Fibroblast of lung (primary cell): Measurements from ENCODE around the gene CCL4L2. TPM values are rescaled to one million over a fixed set of nuclear protein-coding genes. Genes with fewer than 3 reads are reported as not detected.
"Not testable (repeated sequence)": the region's sequence is repeated elsewhere in the genome, so short reads cannot be mapped to it uniquely, and the experiment has no call there.

Experiments used
- DNase-seq, 2 donors: peaks; one replicate each; pipeline versions ENCODE4 v3.0.0 to v3.0.0-alpha.2; 2010; ENCODE audit warnings: low read depth in 2 of 2
- H2AFZ ChIP-seq: 2 replicates; pipeline ENCODE4 v1.5.1; 2012; ENCODE audit warnings: low read length, control low read depth, inconsistent platforms
- H3K27ac ChIP-seq: 2 replicates; pipeline ENCODE4 v1.5.1; 2011; ENCODE audit warnings: low read length, control low read depth; ENCODE audit not compliant: insufficient read depth
- H3K27me3 ChIP-seq: 2 replicates; pipeline ENCODE4 v1.5.1; 2011; ENCODE audit warnings: mild to moderate bottlenecking, low read length; ENCODE audit not compliant: control insufficient read depth, insufficient read depth
- H3K36me3 ChIP-seq: 2 replicates; pipeline ENCODE4 v1.5.1; 2011; ENCODE audit warnings: low read length; ENCODE audit not compliant: control insufficient read depth, insufficient read depth
- H3K4me1 ChIP-seq: 2 replicates; pipeline ENCODE4 v1.5.1; 2011; ENCODE audit warnings: low read length; ENCODE audit not compliant: control insufficient read depth, insufficient read depth; ENCODE audit errors: extremely low read depth
- H3K4me2 ChIP-seq: 2 replicates; pipeline ENCODE4 v1.5.1; 2011; ENCODE audit warnings: low read length, control low read depth; ENCODE audit not compliant: insufficient read depth; ENCODE audit errors: extremely low read depth
- H3K4me3 ChIP-seq, 4 experiments: fragments of 200-600 bp in 1 of 4; sonication (generic) in 1 of 4; replicated peaks in 1 of 4; 2 replicates each; pipeline ENCODE4 v1.5.1; 2011 to 2016; ENCODE audit warnings: low read length in 4 of 4, low read depth in 3 of 4, mild to moderate bottlenecking in 3 of 4, control low read depth in 2 of 4, inconsistent platforms in 1 of 4, mixed read lengths in 1 of 4; ENCODE audit not compliant: insufficient read depth in 1 of 4; ENCODE audit errors: control extremely low read depth in 1 of 4
- H3K79me2 ChIP-seq: 2 replicates; pipeline ENCODE4 v1.5.1; 2012; ENCODE audit warnings: mild to moderate bottlenecking, low read length, inconsistent platforms; ENCODE audit not compliant: control insufficient read depth, insufficient read depth
- H3K9ac ChIP-seq: 2 replicates; pipeline ENCODE4 v1.5.1; 2011; ENCODE audit warnings: mild to moderate bottlenecking, low read length, control low read depth; ENCODE audit not compliant: insufficient read depth
- H3K9me3 ChIP-seq: 2 replicates; pipeline ENCODE4 v1.5.1; 2012; ENCODE audit warnings: low read depth, low read length; ENCODE audit not compliant: control insufficient read depth, insufficient read depth
- H4K20me1 ChIP-seq: 2 replicates; pipeline ENCODE4 v1.5.1; 2011; ENCODE audit warnings: low read length; ENCODE audit not compliant: control insufficient read depth, insufficient read depth; ENCODE audit errors: extremely low read depth
- CTCF ChIP-seq, 2 donors: IDR thresholded peaks in 1 of 2; conservative IDR thresholded peaks in 1 of 2; 1 replicate in 1 of 2; 2 replicates in 1 of 2; pipeline ENCODE4 v1.5.1; 2011 to 2012; ENCODE audit warnings: low read length in 2 of 2, control low read depth in 1 of 2, inconsistent platforms in 1 of 2, low read depth in 1 of 2, mild to moderate bottlenecking in 1 of 2
- EZH2 ChIP-seq: IDR thresholded peaks from 2 replicates; pipeline ENCODE4 v1.5.1; 2012; ENCODE audit warnings: low read length, control low read depth, mild to moderate bottlenecking; ENCODE audit errors: missing control alignments
- polyA plus RNA-seq, 2 donors: library from polyadenylated mRNA; depleted of rRNA in 1 of 2; stranded (reverse) in 1 of 2; unstranded in 1 of 2; fragments of >200 nt; gene quantifications; 2 replicates each; pipeline ENCODE4 v1.2.1, GENCODE V29; 2011 to 2012; ENCODE audit warnings: missing spikeins in 1 of 2
- total RNA-seq: library from RNA; depleted of rRNA; stranded (reverse); fragments of >200 nt; gene quantifications from 2 replicates; pipeline ENCODE4 v1.2.1, GENCODE V29; 2014

CCL4L2 gene
- total and polyA plus RNA-seq, 2 donors (not counting 1 experiment from before 2014, with no cell fraction given) = not detected

DNA sequence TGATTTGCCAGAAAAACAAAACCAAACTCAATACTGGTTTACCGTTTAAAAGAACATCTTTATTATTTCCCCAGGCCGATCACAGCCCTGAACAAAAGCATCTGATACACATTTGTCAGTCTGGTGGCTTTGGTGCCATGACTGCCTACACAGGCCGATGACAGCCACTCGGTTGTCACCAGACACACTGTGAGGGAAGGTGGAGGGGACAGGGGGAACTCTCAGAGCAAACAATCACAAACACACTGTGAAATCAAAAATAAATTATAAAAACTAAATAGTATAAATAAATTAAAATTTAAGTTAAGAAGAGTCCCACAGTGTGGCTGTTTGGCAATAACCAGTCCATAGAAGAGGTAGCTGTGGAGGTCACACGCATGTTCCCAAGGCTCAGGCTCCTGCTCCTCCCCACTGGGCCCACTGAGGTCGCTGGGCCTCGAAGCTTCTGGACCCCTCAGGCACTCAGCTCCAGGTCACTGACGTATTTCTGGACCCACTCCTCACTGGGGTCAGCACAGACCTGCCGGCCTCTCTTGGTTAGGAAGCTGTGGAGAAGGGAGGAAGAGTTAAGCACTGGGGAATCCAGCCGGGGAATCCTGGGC, 15.9 kb upstream of the CCL4L2 start:
- H3K9ac ChIP-seq, H3K27me3 ChIP-seq, H3K36me3 ChIP-seq, H3K4me2 ChIP-seq, H3K27ac ChIP-seq, H3K79me2 ChIP-seq, H3K4me3 ChIP-seq, H3K9me3 ChIP-seq, H4K20me1 ChIP-seq, H3K4me1 ChIP-seq, H2AFZ ChIP-seq, DNase-seq: not testable (repeated sequence)

DNA sequence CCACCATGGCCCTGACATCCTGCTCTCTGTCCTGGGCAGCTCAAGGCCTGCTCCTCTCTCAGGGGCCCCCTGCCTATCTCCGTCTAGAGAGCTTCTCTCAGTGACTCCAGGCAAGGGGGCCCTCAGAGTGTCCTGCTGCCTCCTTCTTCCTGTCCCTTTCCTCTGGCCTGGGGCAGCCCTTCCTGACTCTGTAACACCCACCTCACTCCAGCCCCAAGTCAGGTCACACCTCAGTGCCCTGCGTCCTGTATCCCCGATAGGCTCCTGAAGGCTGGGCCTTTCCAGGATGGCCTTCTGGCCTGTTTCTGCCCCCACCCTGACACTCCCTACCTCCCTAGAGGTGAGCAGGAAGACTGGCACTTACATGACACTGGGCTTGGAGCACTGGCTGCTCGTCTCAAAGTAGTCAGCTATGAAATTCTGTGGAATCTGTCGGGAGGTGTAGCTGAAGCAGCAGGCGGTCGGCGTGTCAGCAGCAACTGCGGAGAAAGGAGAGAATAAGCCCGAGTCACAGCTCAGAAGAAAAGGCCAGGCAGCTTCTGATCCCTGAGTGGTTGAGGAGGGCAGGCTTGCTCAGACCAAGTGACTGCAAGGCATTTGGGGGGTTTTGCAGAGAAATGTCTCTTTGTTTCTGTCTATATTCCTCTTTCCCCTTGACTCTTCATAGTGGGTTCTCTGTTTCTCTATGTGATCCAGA, 15.3 kb upstream of the CCL4L2 start:
- no peaks in the 10 kb centered on the region for H3K4me1 ChIP-seq
- H2AFZ ChIP-seq = no peak overlapping the region
- no peak overlapping the region for H3K27ac ChIP-seq
- H3K9ac ChIP-seq = no peak overlapping the region
- H3K36me3 ChIP-seq = no peaks in the 10 kb centered on the region
- no peak for DNase-seq
- H3K4me2 ChIP-seq = no peak overlapping the region
- no peak for TF ChIP-seq CTCF (conservative IDR thresholded peaks at IDR 0.05 in 1 of 2, IDR thresholded peaks at IDR 0.05 in 1 of 2; ENCODE audit: low read depth in 1 of 2, low read length in 2 of 2)
- no peak for TF ChIP-seq EZH2
- no peaks in the 10 kb centered on the region for H3K9me3 ChIP-seq
- H3K27me3 ChIP-seq = no peaks in the 10 kb centered on the region
- H3K79me2 ChIP-seq = no peaks in the 10 kb centered on the region
- no peak overlapping the region for H3K4me3 ChIP-seq
- H4K20me1 ChIP-seq = no peaks in the 10 kb centered on the region

- no peaks in the 10 kb centered on the region for H3K79me2 ChIP-seq
- no peak for TF ChIP-seq EZH2
- no peak for TF ChIP-seq CTCF (conservative IDR thresholded peaks at IDR 0.05 in 1 of 2, IDR thresholded peaks at IDR 0.05 in 1 of 2; ENCODE audit: low read depth in 1 of 2, low read length in 2 of 2)
- H3K4me2 ChIP-seq = no peak overlapping the region
- H3K4me3 ChIP-seq = no peak overlapping the region
- H4K20me1 ChIP-seq = no peaks in the 10 kb centered on the region
- H3K36me3 ChIP-seq = no peaks in the 10 kb centered on the region
- H3K27me3 ChIP-seq = no peaks in the 10 kb centered on the region
- no peak overlapping the region for H3K27ac ChIP-seq
- H3K4me1 ChIP-seq = no peaks in the 10 kb centered on the region
- no peak for DNase-seq
- no peaks in the 10 kb centered on the region for H3K9me3 ChIP-seq
- no peak overlapping the region for H2AFZ ChIP-seq
- H3K9ac ChIP-seq = no peak overlapping the region
Observed at GRCh38 chr17:36196131-36196486, 14.8 kb upstream of the CCL4L2 start.
